Measurements from ENCODE around the gene NT5DC4. TPM values are rescaled to one million over a fixed set of nuclear protein-coding genes. Genes with fewer than 3 reads are reported as not detected.
"Not testable (repeated sequence)": the region's sequence is repeated elsewhere in the genome, so short reads cannot be mapped to it uniquely, and the experiment has no call there.

Gene NT5DC4
- total RNA-seq, 2 experiments from 2014 or later = not detected

- Mint-ChIP-seq H3K9me3 (no peaks in the 10 kb centered on the region), H3K27ac (no peak overlapping the region), H3K36me3 (ENCODE audit: low read depth) (no peaks in the 10 kb centered on the region), H3K4me3 (no peak overlapping the region), H3K4me1 (ENCODE audit: low read depth) (no peaks in the 10 kb centered on the region), H3K27me3 (ENCODE audit: low read depth) (peaks cover 4% of the 10 kb centered on the region)
- DNase-seq = no peak
- intact Hi-C loops (cut with micrococcal nuclease) = no loop called here
- CTCF ChIA-PET = interaction anchor here (0.6 to 1.4 kb wide), 2 partner anchors 11 to 23 kb away, joined by 3 to 5 read pairs; no protein-coding TSS in a partner anchor
Observed at GRCh38 chr2:112714836-112715631, 5.8 kb upstream of the NT5DC4 start.

- DNase-seq; intact Hi-C loops (cut with micrococcal nuclease); H3K27me3 Mint-ChIP-seq (ENCODE audit: low read depth); H3K9me3 Mint-ChIP-seq; H3K27ac Mint-ChIP-seq; H3K4me1 Mint-ChIP-seq (ENCODE audit: low read depth); H3K36me3 Mint-ChIP-seq (ENCODE audit: low read depth); H3K4me3 Mint-ChIP-seq: not testable (repeated sequence)
- CTCF ChIA-PET = interaction anchor here (1.4 kb wide), 1 partner anchor 10 kb away, joined by 5 read pairs; no protein-coding TSS in a partner anchor
Observed at GRCh38 chr2:112716094-112716493, 4.7 kb upstream of the NT5DC4 start.

DNA sequence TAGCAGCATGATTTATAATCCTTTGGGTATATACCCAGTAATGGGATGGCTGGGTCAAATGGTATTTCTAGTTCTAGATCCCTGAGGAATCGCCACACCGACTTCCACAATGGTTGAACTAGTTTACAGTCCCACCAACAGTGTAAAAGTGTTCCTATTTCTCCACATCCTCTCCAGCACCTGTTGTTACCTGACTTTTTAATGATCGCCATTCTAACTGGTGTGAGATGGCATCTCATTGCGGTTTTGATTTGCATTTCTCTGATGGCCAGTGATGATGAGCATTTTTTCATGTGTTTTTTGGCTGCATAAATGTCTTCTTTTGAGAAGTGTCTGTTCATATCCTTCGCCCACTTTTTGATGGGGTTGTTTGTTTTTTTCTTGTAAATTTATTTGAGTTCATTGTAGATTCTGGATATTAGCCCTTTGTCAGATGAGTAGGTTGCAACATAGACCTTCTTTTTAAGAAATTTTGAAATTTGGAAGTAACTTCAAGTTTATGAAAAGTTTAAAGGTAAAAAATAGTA, 3.9 kb upstream of the NT5DC4 start:
- H3K27ac Mint-ChIP-seq; H3K36me3 Mint-ChIP-seq (ENCODE audit: low read depth); DNase-seq; H3K4me1 Mint-ChIP-seq (ENCODE audit: low read depth); H3K9me3 Mint-ChIP-seq; H3K27me3 Mint-ChIP-seq (ENCODE audit: low read depth); H3K4me3 Mint-ChIP-seq; intact Hi-C loops (cut with micrococcal nuclease): not testable (repeated sequence)
- CTCF ChIA-PET = interaction anchor here (2.0 kb wide), 1 partner anchor 10 kb away, joined by 5 read pairs; no protein-coding TSS in a partner anchor

DNA sequence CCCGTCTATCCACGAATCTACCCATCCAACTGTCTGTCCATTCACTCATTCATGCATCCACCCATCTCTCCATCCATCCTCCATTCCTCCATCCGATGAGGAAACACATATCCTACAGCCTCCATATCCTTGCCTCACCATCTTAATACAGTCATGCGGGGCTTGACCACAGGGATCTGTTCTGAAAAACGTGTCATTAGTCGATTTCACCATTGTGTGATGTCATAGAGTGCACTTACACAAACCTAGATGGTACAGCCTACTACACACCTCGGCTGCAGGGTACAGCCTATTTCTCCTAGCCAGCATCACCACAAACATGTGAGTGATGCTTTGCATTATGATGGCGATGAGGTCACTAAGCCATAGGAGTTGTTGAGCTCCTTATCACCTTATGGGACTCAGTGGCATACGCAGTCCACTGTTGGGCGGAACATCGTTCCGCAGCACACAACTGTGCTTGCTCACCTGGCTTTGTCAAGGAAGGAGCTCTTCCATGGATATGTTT, 1.9 kb upstream of the NT5DC4 start:
- intact Hi-C loops (cut with micrococcal nuclease) = no loop called here
- H3K4me1 Mint-ChIP-seq (ENCODE audit: low read depth) = no peaks in the 10 kb centered on the region
- no peak for DNase-seq
- H3K36me3 Mint-ChIP-seq (ENCODE audit: low read depth) = no peaks in the 10 kb centered on the region
- CTCF ChIA-PET = interaction anchor here (1.2 to 2.0 kb wide), 2 partner anchors 8 to 119 kb away, joined by 5 to 7 read pairs; no protein-coding TSS in a partner anchor
- H3K4me3 Mint-ChIP-seq = no peak overlapping the region
- no peaks in the 10 kb centered on the region for H3K27me3 Mint-ChIP-seq (ENCODE audit: low read depth)
- H3K9me3 Mint-ChIP-seq = no peaks in the 10 kb centered on the region
- H3K27ac Mint-ChIP-seq = no peak overlapping the region

DNA sequence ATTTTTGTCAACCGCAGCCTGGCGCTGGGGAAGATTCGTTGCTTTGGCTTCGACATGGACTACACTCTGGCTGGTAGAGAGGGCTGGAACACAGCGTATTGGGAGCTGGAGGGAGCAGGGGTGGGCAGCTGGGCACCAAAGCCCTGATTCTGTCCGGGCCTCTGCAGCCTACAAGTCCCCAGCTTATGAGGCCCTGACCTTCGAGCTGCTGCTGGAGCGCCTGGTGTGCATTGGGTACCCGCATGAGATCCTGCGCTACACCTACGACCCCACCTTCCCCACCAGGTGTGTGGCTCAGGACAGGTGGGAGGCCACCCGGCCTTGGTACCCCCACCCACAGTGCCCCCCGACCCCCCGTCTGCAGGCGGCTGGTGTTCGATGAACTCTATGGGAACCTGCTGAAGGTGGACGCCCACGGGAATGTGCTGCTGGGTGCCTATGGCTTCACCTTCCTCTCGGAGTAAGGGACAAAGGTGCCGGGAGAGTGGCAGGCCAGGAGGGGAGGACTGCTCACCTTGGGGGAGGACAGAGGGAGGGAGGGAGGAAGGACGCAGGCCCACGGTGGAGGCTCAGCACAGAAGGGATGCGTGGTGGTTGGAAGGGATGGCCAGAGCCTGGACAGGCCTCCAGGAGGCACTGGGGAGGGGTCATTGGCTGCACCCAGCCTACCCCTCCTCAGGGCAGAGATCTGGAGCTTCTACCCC, 1.2 kb downstream of the NT5DC4 start:
- intact Hi-C loops (cut with micrococcal nuclease) = no loop called here
- H3K4me1 Mint-ChIP-seq (ENCODE audit: low read depth) = peaks cover 4% of the 10 kb centered on the region
- H3K4me3 Mint-ChIP-seq = no peak overlapping the region
- no peaks in the 10 kb centered on the region for H3K36me3 Mint-ChIP-seq (ENCODE audit: low read depth)
- H3K27ac Mint-ChIP-seq = no peak overlapping the region
- CTCF ChIA-PET = interaction anchor here (0.8 to 1.5 kb wide), 2 partner anchors 97 to 220 kb away, joined by 3 read pairs; no protein-coding TSS in a partner anchor
- H3K27me3 Mint-ChIP-seq (ENCODE audit: low read depth) = no peaks in the 10 kb centered on the region
- no peak for DNase-seq
- H3K9me3 Mint-ChIP-seq = no peaks in the 10 kb centered on the region

GRCh38 chr2:112722816-112723546, 2.2 kb downstream of the NT5DC4 start:
- Mint-ChIP-seq H3K9me3 (no peaks in the 10 kb centered on the region), H3K4me3 (no peak overlapping the region), H3K36me3 (ENCODE audit: low read depth) (no peaks in the 10 kb centered on the region), H3K27me3 (ENCODE audit: low read depth) (no peaks in the 10 kb centered on the region), H3K27ac (no peak overlapping the region), H3K4me1 (ENCODE audit: low read depth) (peaks cover 4% of the 10 kb centered on the region)
- intact Hi-C loops (cut with micrococcal nuclease) = no loop called here
- CTCF ChIA-PET = interaction anchor here (0.8 to 1.5 kb wide), 2 partner anchors 98 to 219 kb away, joined by 3 read pairs; no protein-coding TSS in a partner anchor
- DNase-seq = no peak

DNA sequence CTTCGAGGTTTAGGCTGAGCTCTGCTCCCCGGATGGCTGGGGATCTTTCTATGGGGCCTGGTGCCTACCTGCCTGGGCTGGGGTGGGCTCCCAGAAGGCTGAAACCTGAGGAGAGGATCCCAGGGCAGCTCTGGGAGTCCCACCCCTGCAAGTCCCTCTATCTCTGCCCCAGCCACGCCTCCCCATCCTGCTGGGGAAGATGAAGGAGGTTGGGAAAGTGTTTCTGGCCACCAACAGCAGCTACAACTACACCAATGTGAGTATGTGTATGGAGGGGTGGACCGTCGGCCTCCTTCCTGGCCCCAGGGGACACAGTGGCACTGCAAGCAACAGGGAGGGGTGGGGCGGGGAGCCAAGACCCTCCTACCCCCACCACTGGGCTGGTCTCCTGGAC, 2.7 kb downstream of the NT5DC4 start:
- intact Hi-C loops (cut with micrococcal nuclease) = no loop called here

DNA sequence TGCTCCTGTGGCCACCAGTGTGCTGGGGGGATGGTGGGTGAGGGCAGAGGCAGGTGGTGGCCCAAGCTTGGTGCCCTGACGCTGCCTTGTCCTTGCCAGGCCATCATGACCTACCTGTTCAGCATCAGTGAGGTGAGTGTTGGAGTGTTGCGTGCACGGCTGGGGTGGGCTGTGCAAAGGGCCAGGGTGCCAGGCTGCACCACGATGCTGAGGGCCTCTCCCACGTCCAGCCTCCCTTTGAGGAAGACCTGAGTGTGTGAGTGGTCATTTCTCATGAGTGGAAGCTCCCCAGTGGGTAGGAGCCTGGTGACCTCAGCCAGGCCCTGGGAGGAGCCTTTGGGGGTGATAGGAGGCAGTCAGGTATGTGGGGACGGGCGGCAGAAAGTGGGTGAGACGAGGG, 3.2 kb downstream of the NT5DC4 start:
- peaks cover 4% of the 10 kb centered on the region for H3K4me1 Mint-ChIP-seq (ENCODE audit: low read depth)
- H3K36me3 Mint-ChIP-seq (ENCODE audit: low read depth) = no peaks in the 10 kb centered on the region
- no peaks in the 10 kb centered on the region for H3K9me3 Mint-ChIP-seq
- CTCF ChIA-PET = interaction anchor here (0.6 to 7.7 kb wide), 9 partner anchors 17 to 137 kb away, joined by 3 to 160 read pairs (median 6); no protein-coding TSS in a partner anchor
- no peaks in the 10 kb centered on the region for H3K27me3 Mint-ChIP-seq (ENCODE audit: low read depth)
- intact Hi-C loops (cut with micrococcal nuclease) = no loop called here
- H3K27ac Mint-ChIP-seq = no peak overlapping the region
- DNase-seq = no peak
- no peak overlapping the region for H3K4me3 Mint-ChIP-seq

More for the DNA sequence above, 2.7 kb downstream of the NT5DC4 start:
- Mint-ChIP-seq H3K9me3 (no peaks in the 10 kb centered on the region), H3K27me3 (ENCODE audit: low read depth) (no peaks in the 10 kb centered on the region), H3K27ac (no peak overlapping the region), H3K4me3 (no peak overlapping the region), H3K36me3 (ENCODE audit: low read depth) (no peaks in the 10 kb centered on the region), H3K4me1 (ENCODE audit: low read depth) (peaks cover 4% of the 10 kb centered on the region)
- no peak for DNase-seq
- CTCF ChIA-PET = interaction anchor here (0.6 to 7.7 kb wide), 6 partner anchors 16 to 137 kb away, joined by 3 to 160 read pairs (median 20); no protein-coding TSS in a partner anchor

DNA sequence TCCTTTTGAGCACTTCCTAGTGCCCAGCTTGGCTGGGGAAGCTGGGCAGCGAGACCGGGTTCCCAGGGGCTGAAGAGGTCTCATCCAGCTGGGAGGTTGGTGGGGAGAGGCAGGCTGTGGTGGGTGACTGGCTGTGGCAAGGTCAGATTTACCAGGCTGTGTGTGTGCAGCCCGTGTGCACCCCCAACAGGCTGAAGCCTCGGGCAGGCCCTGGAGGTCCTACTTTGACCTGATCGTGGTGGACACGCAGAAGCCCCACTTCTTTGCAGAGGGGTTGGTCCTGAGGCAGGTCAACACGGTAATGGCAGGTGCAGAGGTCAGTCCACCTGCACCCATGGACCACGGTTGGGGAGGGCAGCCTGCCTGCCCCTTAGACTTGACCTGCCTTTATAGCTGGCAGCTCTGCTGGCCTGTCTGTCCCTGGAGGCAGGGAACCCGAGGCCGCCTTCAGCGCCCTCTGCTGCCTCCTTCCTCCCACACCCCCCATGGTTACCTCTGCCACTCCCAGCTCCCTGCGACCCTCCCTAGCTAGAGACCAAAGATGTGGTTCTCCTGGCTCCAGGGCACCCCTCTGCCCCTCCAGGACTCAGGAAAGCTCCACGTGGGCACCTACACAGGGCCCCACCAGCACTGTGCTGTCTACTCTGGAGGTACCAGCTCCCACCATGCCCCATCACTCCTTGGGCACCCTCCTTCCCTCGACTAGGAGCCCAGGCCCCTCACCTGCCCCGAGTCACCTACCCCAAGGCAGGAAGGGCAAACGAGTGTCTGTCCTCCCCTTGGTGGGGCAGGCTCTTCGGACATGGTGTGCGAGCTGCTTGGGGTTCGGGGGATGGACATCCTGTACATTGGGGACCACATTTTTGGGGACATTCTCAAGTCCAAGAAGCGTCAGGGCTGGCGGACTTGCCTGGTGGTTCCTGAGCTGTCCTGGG, 4.0 kb downstream of the NT5DC4 start:
- H3K4me3 Mint-ChIP-seq = no peak overlapping the region
- no peaks in the 10 kb centered on the region for H3K27me3 Mint-ChIP-seq (ENCODE audit: low read depth)
- CTCF ChIA-PET = interaction anchor here (0.6 to 7.7 kb wide), 24 partner anchors 10 to 302 kb away, joined by 3 to 160 read pairs (median 4); partner anchors contain the start of genes CHCHD5 and SLC20A1
- peaks cover 4% of the 10 kb centered on the region for H3K4me1 Mint-ChIP-seq (ENCODE audit: low read depth)
- H3K36me3 Mint-ChIP-seq (ENCODE audit: low read depth) = no peaks in the 10 kb centered on the region
- H3K9me3 Mint-ChIP-seq = no peaks in the 10 kb centered on the region
- intact Hi-C loops (cut with micrococcal nuclease) = loop anchor here (5.0 kb wide), 1 partner anchor 243 kb away; the partner anchor contains the start of gene TTL
- no peak overlapping the region for H3K27ac Mint-ChIP-seq
- DNase-seq = peak; percentile 30

- Mint-ChIP-seq H3K4me1 (ENCODE audit: low read depth) (peaks cover 4% of the 10 kb centered on the region), H3K27me3 (ENCODE audit: low read depth) (no peaks in the 10 kb centered on the region), H3K4me3 (no peak overlapping the region), H3K9me3 (no peaks in the 10 kb centered on the region), H3K27ac (no peak overlapping the region), H3K36me3 (ENCODE audit: low read depth) (no peaks in the 10 kb centered on the region)
- CTCF ChIA-PET = interaction anchor here (0.7 to 7.7 kb wide), 40 partner anchors 8 to 301 kb away, joined by 3 to 160 read pairs (median 5); partner anchors contain the start of genes CHCHD5 and SLC20A1
- intact Hi-C loops (cut with micrococcal nuclease) = loop anchor here (1.0 to 5.0 kb wide), 6 partner anchors 34 to 244 kb away; partner anchors contain the start of genes CHCHD5, SLC20A1 and TTL
- DNase-seq = no peak
Observed at GRCh38 chr2:112725545-112726457, 5.0 kb downstream of the NT5DC4 start.
